Measurements from ENCODE around the gene EIF2B5.

Gene EIF2B5

GRCh38 chr3:184174646-184175492, 39.7 kb downstream of the EIF2B5 start, which contains the start of gene AP2M1:
AP2M1 (plus strand) TSS chr3:184174855; CDS start chr3:184176994, 2,139 bp downstream.
- peak; percentile 98 for DNase-seq

GRCh38 chr3:184175506-184175905, 40.3 kb downstream of the EIF2B5 start:
- DNase-seq: no peak

- no peak for DNase-seq
These were observed 40.8 kb downstream of the EIF2B5 start for GRCh38 chr3:184175981-184176376.

GRCh38 chr3:184176377-184177330, 41.5 kb downstream of the EIF2B5 start:
- DNase-seq: no peak

- no peak for DNase-seq
These were observed 42.2 kb downstream of the EIF2B5 start for GRCh38 chr3:184177331-184177731.

- DNase-seq: no peak
These were observed 42.7 kb downstream of the EIF2B5 start for GRCh38 chr3:184177767-184178306.

- no peak for DNase-seq
These were observed 43.5 kb downstream of the EIF2B5 start for GRCh38 chr3:184178521-184179138.

GRCh38 chr3:184180165-184180564, 45.0 kb downstream of the EIF2B5 start:
- no peak for DNase-seq

- no peak for DNase-seq
These were observed 46.4 kb downstream of the EIF2B5 start for GRCh38 chr3:184181596-184181995.

- DNase-seq: no peak
These were observed 48.5 kb downstream of the EIF2B5 start for GRCh38 chr3:184183679-184184078.

GRCh38 chr3:184184546-184185230, 49.5 kb downstream of the EIF2B5 start:
- no peak for DNase-seq

- peak; percentile 99 for DNase-seq
These were observed 50.5 kb downstream of the EIF2B5 start for GRCh38 chr3:184185461-184186183.

- no peak for DNase-seq
These were observed 51.2 kb downstream of the EIF2B5 start, which contains the start of gene ABCF3 for GRCh38 chr3:184186184-184186901. ABCF3 (plus strand) TSS chr3:184186199; CDS start chr3:184186208, 9 bp downstream.

- DNase-seq: no peak
These were observed 51.7 kb downstream of the EIF2B5 start for GRCh38 chr3:184186902-184187207.

GRCh38 chr3:184188080-184188479, 52.9 kb downstream of the EIF2B5 start:
- no peak for DNase-seq

- DNase-seq: no peak
These were observed 54.3 kb downstream of the EIF2B5 start for GRCh38 chr3:184189421-184189820.

- DNase-seq: no peak
These were observed 57.7 kb downstream of the EIF2B5 start for GRCh38 chr3:184192889-184193288.

- DNase-seq: no peak
These were observed 58.9 kb downstream of the EIF2B5 start for GRCh38 chr3:184193991-184194539.
